Fibroblast of lung (primary cell): ENCODE results near the gene MDN1.

Experiments used
- CTCF ChIP-seq, 2 donors: IDR thresholded peaks in 1 of 2; conservative IDR thresholded peaks in 1 of 2; 1 replicate in 1 of 2; 2 replicates in 1 of 2; pipeline ENCODE4 v1.5.1; 2011 to 2012; ENCODE audit warnings: low read length in 2 of 2, control low read depth in 1 of 2, inconsistent platforms in 1 of 2, low read depth in 1 of 2, mild to moderate bottlenecking in 1 of 2
- EZH2 ChIP-seq: IDR thresholded peaks from 2 replicates; pipeline ENCODE4 v1.5.1; 2012; ENCODE audit warnings: low read length, control low read depth, mild to moderate bottlenecking; ENCODE audit errors: missing control alignments

GRCh38 chr6:89660981-89661380 lies 158.6 kb downstream of the MDN1 start:
- TF ChIP-seq CTCF (conservative IDR thresholded peaks at IDR 0.05 in 1 of 2, IDR thresholded peaks at IDR 0.05 in 1 of 2; ENCODE audit: low read depth in 1 of 2, low read length in 2 of 2), result no peak
- no peak for TF ChIP-seq EZH2
